Measurements from ENCODE around the gene CREBZF. TPM values are rescaled to one million over a fixed set of nuclear protein-coding genes. Genes with fewer than 3 reads are reported as not detected.
"Not testable (repeated sequence)": the region's sequence is repeated elsewhere in the genome, so short reads cannot be mapped to it uniquely, and the experiment has no call there.

CREBZF gene
- total and polyA plus RNA-seq, 5 donors = 16.1 to 19.9 (median 17.3) TPM

DNA sequence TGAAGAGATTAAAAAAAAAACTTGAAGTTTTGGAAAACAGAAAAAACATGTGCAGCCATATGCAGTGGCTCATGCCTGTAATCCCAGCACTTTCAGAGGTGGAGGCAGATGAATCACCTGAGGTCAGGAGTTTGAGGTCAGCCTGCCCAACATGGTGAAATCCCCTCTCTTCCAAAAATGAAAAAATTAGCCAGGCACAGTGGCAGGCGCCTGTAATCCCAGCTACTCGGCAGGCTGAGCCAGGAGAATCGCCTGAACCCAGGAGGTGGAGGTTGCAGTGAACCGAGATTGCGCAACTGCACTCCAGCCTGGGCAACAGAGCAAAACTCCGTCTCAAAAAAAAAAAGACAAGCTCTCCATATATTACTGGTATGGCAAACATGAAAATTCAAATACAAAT is 45.4 kb downstream of the CREBZF start:
- intact Hi-C loops (cut with DNase I) = no loop called here
- Histone ChIP-seq H3K27me3 (ENCODE audit: control insufficient read depth, insufficient read depth) (no peaks in the 10 kb centered on the region), H3K4me1 (ENCODE audit: control insufficient read depth, insufficient read depth, low read length) (no peaks in the 10 kb centered on the region), H3K9me3 (ENCODE audit: control insufficient read depth, low read length) (no peaks in the 10 kb centered on the region), H3K4me3 (ENCODE audit: low read length) (no peak overlapping the region), H3K27ac (ENCODE audit: low read length) (no peak overlapping the region)
- no peak for ATAC-seq
- peak in 1 of 3 donors; percentile 56 for DNase-seq
- WGBS = 82% methylated on average over 6 of the region's 6 CpGs

DNA sequence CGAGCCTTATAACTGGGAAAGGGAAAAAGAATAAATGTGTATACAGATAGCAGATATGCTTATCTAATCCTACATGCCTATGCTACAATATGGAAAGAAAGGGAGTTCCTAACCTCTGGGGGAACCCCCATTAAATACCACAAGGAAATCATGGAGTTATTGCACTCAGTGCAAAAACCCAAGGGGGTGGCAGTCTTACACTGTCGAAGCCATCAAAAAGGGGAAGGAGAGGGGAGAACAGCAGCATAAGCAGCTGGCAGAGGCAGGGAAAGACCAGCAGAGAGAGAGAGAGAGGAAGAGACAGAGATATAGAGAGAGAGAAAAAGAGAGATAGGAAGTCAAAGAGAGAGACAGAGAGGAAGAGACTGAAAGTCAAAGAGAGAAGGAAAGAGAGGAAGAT is 53.3 kb downstream of the CREBZF start:
- H3K4me3 ChIP-seq (ENCODE audit: low read length); intact Hi-C loops (cut with DNase I); H3K27ac ChIP-seq (ENCODE audit: low read length); H3K9me3 ChIP-seq (ENCODE audit: control insufficient read depth, low read length); H3K4me1 ChIP-seq (ENCODE audit: control insufficient read depth, insufficient read depth, low read length); H3K27me3 ChIP-seq (ENCODE audit: control insufficient read depth, insufficient read depth); DNase-seq; ATAC-seq: not testable (repeated sequence)
- WGBS = 73% methylated on average over 2 of the region's 2 CpGs

Other genes starting within 250 kb of the CREBZF start
- gene DLG2, start 37.8 kb downstream of the CREBZF start, total RNA-seq = 10 to 100 TPM in 1 of 4 donors, 1 to 10 TPM in 3; 8.0 to 10.5 (median 9.6) TPM
- gene DLG2, start 37.8 kb downstream of the CREBZF start, polyA plus RNA-seq = 2.3 TPM
- gene TMEM126B, start 36.5 kb downstream of the CREBZF start, total RNA-seq = 10 to 100 TPM; 46.7 to 67.7 (median 54.8) TPM
- gene TMEM126B, start 36.5 kb downstream of the CREBZF start, polyA plus RNA-seq = 106 TPM
- gene TMEM126A, start 17.2 kb downstream of the CREBZF start, total RNA-seq = 10 to 100 TPM; 48.4 to 65.6 (median 58.1) TPM
- gene TMEM126A, start 17.2 kb downstream of the CREBZF start, polyA plus RNA-seq = 140 TPM
- 1 to 10 TPM in 1 of 4 donors, under 1 TPM in 3; 0.42 to 1.0 (median 0.75) TPM for gene CCDC89, start 21.1 kb upstream of the CREBZF start, total RNA-seq
- 0.52 TPM for gene CCDC89, start 21.1 kb upstream of the CREBZF start, polyA plus RNA-seq
- 1 to 10 TPM; 4.3 to 7.3 (median 6.3) TPM for gene SYTL2, start 146.0 kb upstream of the CREBZF start, total RNA-seq
- gene SYTL2, start 146.0 kb upstream of the CREBZF start, polyA plus RNA-seq = 5.1 TPM
- not detected for gene CCDC83, start 190.3 kb upstream of the CREBZF start, total RNA-seq
- gene CCDC83, start 190.3 kb upstream of the CREBZF start, polyA plus RNA-seq = not detected